GM21367 (cell line): Measurements from ENCODE around the gene PCDHA9.
"Not testable (repeated sequence)": the region's sequence is repeated elsewhere in the genome, so short reads cannot be mapped to it uniquely, and the experiment has no call there.

Source experiments
- ATAC-seq: cut with Tn5 transposase; IDR thresholded peaks from one replicate; pipeline ENCODE4 v1.9.1; 2021; ENCODE audit not compliant: unreplicated experiment

The PCDHA9 gene

DNA sequence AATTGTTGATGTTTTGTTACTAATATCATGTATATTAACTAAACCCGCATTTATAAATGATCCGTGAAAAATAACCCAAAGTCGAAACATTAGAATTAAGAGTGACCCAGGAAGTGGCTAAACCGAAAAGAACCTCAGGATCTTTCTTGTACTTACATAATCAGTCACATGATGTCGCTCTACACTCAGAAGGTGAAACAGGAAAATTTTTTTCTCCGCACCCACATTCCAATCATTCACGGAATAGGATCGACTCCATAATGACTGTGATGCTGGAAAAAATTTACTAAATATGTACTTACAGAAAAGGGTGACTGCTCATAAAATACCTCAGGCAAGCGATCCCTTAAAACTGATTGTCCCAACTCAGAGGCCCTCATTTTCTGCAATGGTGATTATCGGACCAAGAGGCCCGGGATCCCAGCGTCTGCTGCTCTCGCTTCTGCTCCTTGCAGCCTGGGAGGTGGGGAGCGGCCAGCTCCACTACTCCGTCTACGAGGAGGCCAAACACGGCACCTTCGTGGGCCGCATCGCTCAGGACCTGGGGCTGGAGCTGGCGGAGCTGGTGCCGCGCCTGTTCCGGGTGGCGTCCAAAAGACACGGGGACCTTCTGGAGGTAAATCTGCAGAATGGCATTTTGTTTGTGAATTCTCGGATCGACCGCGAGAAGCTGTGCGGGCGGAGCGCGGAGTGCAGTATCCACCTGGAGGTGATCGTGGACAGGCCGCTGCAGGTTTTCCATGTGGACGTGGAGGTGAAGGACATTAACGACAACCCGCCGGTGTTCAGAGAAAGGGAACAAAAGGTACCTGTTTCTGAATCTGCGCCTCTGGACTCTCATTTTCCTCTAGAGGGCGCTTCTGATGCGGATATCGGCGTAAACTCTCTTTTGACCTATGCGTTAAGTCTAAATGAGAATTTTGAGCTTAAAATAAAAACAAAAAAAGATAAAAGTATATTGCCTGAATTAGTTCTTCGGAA, 27.2 kb downstream of the PCDHA9 start, which contains the start of gene PCDHA12:
TSS of gene PCDHA12 (plus strand) at position 224 of the 981 bp plus-strand sequence. CDS start at position 389, 165 bp downstream.
- ATAC-seq: no peak

DNA sequence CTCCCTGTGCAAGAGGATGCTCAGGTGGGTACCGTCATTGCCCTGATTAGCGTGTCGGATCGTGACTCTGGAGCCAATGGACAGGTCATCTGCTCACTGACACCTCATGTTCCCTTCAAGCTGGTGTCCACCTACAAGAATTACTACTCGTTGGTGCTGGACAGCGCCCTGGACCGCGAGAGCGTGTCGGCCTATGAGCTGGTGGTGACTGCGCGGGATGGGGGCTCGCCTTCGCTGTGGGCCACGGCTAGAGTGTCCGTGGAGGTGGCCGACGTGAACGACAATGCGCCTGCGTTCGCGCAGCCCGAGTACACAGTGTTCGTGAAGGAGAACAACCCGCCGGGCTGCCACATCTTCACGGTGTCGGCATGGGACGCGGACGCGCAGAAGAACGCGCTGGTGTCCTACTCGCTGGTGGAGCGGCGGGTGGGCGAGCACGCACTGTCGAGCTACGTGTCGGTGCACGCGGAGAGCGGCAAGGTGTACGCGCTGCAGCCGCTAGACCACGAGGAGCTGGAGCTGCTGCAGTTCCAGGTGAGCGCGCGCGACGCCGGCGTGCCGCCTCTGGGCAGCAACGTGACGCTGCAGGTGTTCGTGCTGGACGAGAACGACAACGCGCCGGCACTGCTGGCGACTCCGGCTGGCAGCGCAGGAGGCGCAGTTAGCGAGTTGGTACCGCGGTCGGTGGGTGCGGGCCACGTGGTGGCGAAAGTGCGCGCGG, 28.5 kb downstream of the PCDHA9 start:
- not testable (repeated sequence) for ATAC-seq

DNA sequence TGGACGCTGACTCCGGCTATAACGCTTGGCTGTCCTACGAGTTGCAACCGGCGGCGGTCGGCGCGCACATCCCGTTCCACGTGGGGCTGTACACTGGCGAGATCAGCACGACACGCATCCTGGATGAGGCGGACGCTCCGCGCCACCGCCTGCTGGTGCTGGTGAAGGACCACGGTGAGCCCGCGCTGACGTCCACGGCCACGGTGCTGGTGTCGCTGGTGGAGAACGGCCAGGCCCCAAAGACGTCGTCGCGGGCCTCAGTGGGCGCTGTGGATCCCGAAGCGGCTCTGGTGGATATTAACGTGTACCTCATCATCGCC, 29.0 kb downstream of the PCDHA9 start:
- no peak for ATAC-seq

DNA sequence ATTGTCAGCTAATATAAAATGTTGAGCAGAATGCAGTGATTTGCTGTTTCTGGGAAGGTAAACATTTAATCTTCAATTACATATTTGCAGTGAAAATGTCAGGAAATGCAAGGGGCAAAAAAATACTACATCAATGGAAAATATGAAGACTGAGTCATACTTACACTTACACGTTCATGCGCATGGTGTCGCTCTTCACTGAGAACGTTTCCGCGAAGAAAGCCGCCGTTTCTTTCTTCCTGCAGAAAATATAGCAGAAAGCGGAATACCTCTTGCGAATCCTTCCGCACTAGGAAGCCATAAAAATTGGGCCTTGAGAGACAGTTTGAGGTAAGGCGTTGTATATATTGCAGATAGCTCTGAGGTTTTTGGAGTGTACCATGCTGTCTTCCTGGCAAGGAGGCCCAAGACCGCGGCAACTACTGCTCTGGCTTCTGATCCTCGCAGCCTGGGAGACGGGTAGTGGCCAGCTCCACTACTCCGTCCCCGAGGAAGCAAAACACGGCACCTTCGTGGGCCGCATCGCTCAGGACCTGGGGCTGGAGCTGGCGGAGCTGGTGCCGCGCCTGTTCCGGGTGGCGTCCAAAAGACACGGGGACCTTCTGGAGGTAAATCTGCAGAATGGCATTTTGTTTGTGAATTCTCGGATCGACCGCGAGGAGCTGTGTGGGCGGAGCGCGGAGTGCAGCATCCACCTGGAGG, 33.9 kb downstream of the PCDHA9 start, which contains the start of gene PCDHA13:
TSS of gene PCDHA13 (plus strand) at position 236 of the 702 bp plus-strand sequence. CDS start at position 381, 145 bp downstream.
- no peak for ATAC-seq

DNA sequence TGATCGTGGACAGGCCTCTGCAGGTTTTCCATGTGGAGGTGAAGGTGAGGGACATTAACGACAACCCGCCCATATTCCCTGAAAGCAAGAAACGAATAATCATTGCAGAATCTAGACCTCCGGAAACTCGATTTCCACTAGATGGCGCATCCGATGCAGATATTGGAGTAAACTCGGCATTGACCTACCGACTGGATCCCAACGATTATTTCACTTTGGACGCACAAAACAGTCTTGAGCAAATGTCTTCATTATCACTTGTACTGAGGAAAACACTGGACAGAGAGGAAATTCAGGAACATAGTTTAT, 34.4 kb downstream of the PCDHA9 start:
- no peak for ATAC-seq

DNA sequence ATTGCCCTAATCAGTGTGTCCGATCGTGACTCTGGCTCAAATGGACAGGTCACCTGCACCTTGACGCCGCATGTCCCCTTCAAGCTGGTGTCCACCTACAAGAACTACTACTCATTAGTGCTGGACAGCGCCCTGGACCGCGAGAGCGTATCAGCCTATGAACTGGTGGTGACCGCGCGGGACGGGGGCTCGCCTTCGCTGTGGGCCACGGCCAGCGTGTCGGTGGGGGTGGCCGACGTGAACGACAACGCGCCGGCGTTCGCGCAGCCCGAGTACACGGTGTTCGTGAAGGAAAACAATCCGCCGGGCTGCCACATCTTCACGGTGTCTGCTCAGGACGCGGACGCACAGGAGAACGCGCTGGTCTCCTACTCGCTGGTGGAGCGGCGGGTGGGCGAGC, 35.2 kb downstream of the PCDHA9 start:
- no peak for ATAC-seq

DNA sequence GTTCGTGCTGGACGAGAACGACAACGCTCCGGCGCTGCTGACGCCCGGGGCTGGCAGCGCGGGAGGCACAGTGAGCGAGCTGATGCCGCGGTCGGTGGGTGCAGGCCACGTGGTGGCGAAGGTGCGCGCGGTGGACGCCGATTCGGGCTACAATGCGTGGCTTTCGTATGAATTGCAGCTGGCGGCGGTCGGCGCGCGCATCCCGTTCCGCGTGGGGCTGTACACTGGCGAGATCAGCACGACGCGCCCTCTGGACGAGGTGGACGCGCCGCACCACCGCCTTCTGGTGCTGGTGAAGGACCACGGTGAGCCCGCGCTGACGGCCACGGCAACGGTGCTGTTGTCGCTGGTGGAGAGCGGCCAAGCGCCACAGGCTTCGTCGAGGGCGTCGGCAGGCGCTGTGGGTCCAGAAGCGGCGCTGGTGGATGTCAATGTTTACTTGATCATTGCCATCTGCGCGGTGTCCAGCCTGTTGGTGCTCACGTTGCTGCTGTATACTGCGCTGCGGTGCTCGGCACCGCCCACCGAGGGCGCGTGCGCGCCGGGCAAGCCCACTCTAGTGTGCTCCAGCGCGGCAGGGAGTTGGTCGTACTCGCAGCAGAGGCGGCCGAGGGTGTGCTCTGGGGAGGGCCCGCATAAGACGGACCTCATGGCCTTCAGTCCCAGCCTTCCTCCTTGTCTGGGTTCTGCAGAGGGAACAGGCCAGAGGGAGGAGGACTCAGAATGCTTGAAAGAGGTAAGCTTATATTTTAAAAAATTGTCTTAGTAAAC, 35.9 kb downstream of the PCDHA9 start:
- no peak for ATAC-seq
